Hematopoietic multipotent progenitor cell treated with erythropoietin and hydrocortisone succinate and interleukin-3 and kit ligand, for 17 days (in vitro differentiated cells): ENCODE data around the gene CRPPA.
"Not testable (repeated sequence)": the region's sequence is repeated elsewhere in the genome, so short reads cannot be mapped to it uniquely, and the experiment has no call there.

Source experiments
- DNase-seq: peaks from one replicate; pipeline ENCODE4 v3.0.0-alpha.2; 2015; ENCODE audit warnings: low spot score

Gene CRPPA

GRCh38 chr7:16421333-16422102, at the start of gene CRPPA:
TSS of gene CRPPA (minus strand) at chr7:16421538. CDS start at chr7:16421322, 216 bp downstream.
- DNase-seq, result no peak

- no peak for DNase-seq
Measured at GRCh38 chr7:16465469-16466361, 44.4 kb upstream of the CRPPA start, which contains the start of gene SOSTDC1. TSS of gene SOSTDC1 (minus strand) at chr7:16465738. CDS start at chr7:16465668, 70 bp downstream.

GRCh38 chr7:16463949-16464715, 42.8 kb upstream of the CRPPA start:
- DNase-seq, result no peak

- DNase-seq, result no peak
Measured at GRCh38 chr7:16463520-16463919, 42.2 kb upstream of the CRPPA start.

GRCh38 chr7:16462431-16462889, 41.1 kb upstream of the CRPPA start:
- no peak for DNase-seq

- no peak for DNase-seq
Measured at GRCh38 chr7:16460789-16461493, 39.6 kb upstream of the CRPPA start.

- not testable (repeated sequence) for DNase-seq
Measured at GRCh38 chr7:16456303-16456702, 35.0 kb upstream of the CRPPA start.

GRCh38 chr7:16455591-16455990, 34.3 kb upstream of the CRPPA start:
- no peak for DNase-seq

GRCh38 chr7:16450366-16450765, 29.0 kb upstream of the CRPPA start:
- DNase-seq, result no peak

GRCh38 chr7:16447876-16448275, 26.5 kb upstream of the CRPPA start:
- DNase-seq, result no peak

- DNase-seq, result no peak
Measured at GRCh38 chr7:16446508-16446907, 25.2 kb upstream of the CRPPA start.

GRCh38 chr7:16443871-16444270, 22.5 kb upstream of the CRPPA start:
- DNase-seq, result not testable (repeated sequence)

- no peak for DNase-seq
Measured at GRCh38 chr7:16438988-16439387, 17.6 kb upstream of the CRPPA start.

GRCh38 chr7:16436306-16436705, 15.0 kb upstream of the CRPPA start:
- DNase-seq, result no peak

GRCh38 chr7:16433568-16434122, 12.3 kb upstream of the CRPPA start:
- no peak for DNase-seq

- DNase-seq, result no peak
Measured at GRCh38 chr7:16432425-16432731, 11.0 kb upstream of the CRPPA start.

GRCh38 chr7:16431646-16432424, 10.5 kb upstream of the CRPPA start:
- no peak for DNase-seq

GRCh38 chr7:16430133-16430532, 8.8 kb upstream of the CRPPA start:
- no peak for DNase-seq

- DNase-seq, result no peak
Measured at GRCh38 chr7:16428672-16429071, 7.3 kb upstream of the CRPPA start.

- DNase-seq, result no peak
Measured at GRCh38 chr7:16428182-16428581, 6.8 kb upstream of the CRPPA start.

- no peak for DNase-seq
Measured at GRCh38 chr7:16423761-16424160, 2.4 kb upstream of the CRPPA start.
